Astrocyte (in vitro differentiated cells and primary cell): ENCODE measurements around the gene DDX55. TPM values are rescaled to one million over a fixed set of nuclear protein-coding genes. Genes with fewer than 3 reads are reported as not detected.

ENCODE experiments used
- total RNA-seq: library from RNA; stranded (reverse); gene quantifications from 2 replicates; pipeline ENCODE4 v1.2.1, GENCODE V29; 2021

The DDX55 gene
- total RNA-seq, 1 donor from 2014 or later: 20.1 TPM

Other genes with a start within 250 kb of the DDX55 start
- 45.9 and 50.4 TPM in 2 replicates for gene SBNO1, start 237.3 kb upstream of the DDX55 start, total RNA-seq
- gene KMT5A, start 218.0 kb upstream of the DDX55 start, total RNA-seq: 49.8 and 54.4 TPM in 2 replicates
- 1.4 TPM in 2 replicates for gene RILPL2, start 165.4 kb upstream of the DDX55 start, total RNA-seq
- 8.1 and 11.5 TPM in 2 replicates for gene SNRNP35, start 144.0 kb upstream of the DDX55 start, total RNA-seq
- 23.0 and 23.1 TPM in 2 replicates for gene RILPL1, start 68.4 kb upstream of the DDX55 start, total RNA-seq
- gene TMED2, start 17.5 kb upstream of the DDX55 start, total RNA-seq: 284 and 320 TPM in 2 replicates
- gene EIF2B1, start 31.6 kb downstream of the DDX55 start, total RNA-seq: 49.3 and 52.6 TPM in 2 replicates
- gene GTF2H3, start 31.7 kb downstream of the DDX55 start, total RNA-seq: 41.2 and 41.8 TPM in 2 replicates
- 9.2 TPM in 2 replicates for gene TCTN2, start 69.0 kb downstream of the DDX55 start, total RNA-seq
- 25.5 and 26.2 TPM in 2 replicates for gene ATP6V0A2, start 110.3 kb downstream of the DDX55 start, total RNA-seq
- gene DNAH10, start 160.2 kb downstream of the DDX55 start, total RNA-seq: 0.54 and 1.2 TPM in 2 replicates